GM18505 (cell line): ENCODE measurements around the gene COQ9.
"Not testable (repeated sequence)": the region's sequence is repeated elsewhere in the genome, so short reads cannot be mapped to it uniquely, and the experiment has no call there.

ENCODE experiments used
- ATAC-seq: cut with Tn5 transposase; IDR thresholded peaks from one replicate; pipeline ENCODE4 v1.9.1; 2021; ENCODE audit not compliant: unreplicated experiment
- POLR2A ChIP-seq: IDR thresholded peaks from 4 replicates; pipeline ENCODE4 v1.6.1; 2011; ENCODE audit warnings: borderline replicate concordance; ENCODE audit not compliant: insufficient read depth, insufficient read length; ENCODE audit errors: extremely low read depth

COQ9 gene

GRCh38 chr16:57493767-57494166 is 46.5 kb downstream of the COQ9 start:
- ATAC-seq, result no peak
- no peak for TF ChIP-seq POLR2A

- ATAC-seq, result no peak
- TF ChIP-seq POLR2A, result no peak
Observed at GRCh38 chr16:57497121-57497520, 49.8 kb downstream of the COQ9 start.

- ATAC-seq, result no peak
- no peak for TF ChIP-seq POLR2A
Observed at GRCh38 chr16:57498031-57498430, 50.8 kb downstream of the COQ9 start.

- not testable (repeated sequence) for ATAC-seq
Observed at GRCh38 chr16:57499941-57500340, 52.7 kb downstream of the COQ9 start.

- TF ChIP-seq POLR2A, result no peak
- no peak for ATAC-seq
Observed at GRCh38 chr16:57500578-57501111, 53.4 kb downstream of the COQ9 start.

- ATAC-seq, result no peak
Observed at GRCh38 chr16:57501492-57501891, 54.2 kb downstream of the COQ9 start.

GRCh38 chr16:57502048-57502775 is 54.9 kb downstream of the COQ9 start:
- TF ChIP-seq POLR2A, result no peak
- ATAC-seq, result no peak

More at GRCh38 chr16:57501492-57501891, 54.2 kb downstream of the COQ9 start:
- TF ChIP-seq POLR2A, result no peak

- TF ChIP-seq POLR2A, result no peak
- ATAC-seq, result no peak
Observed at GRCh38 chr16:57503366-57503765, 56.1 kb downstream of the COQ9 start.

GRCh38 chr16:57504001-57504400 is 56.7 kb downstream of the COQ9 start:
- no peak for TF ChIP-seq POLR2A
- no peak for ATAC-seq

- no peak for TF ChIP-seq POLR2A
- no peak for ATAC-seq
Observed at GRCh38 chr16:57504491-57504890, 57.2 kb downstream of the COQ9 start.

GRCh38 chr16:57505169-57505568 is 57.9 kb downstream of the COQ9 start:
- no peak for TF ChIP-seq POLR2A
- ATAC-seq, result no peak

- no peak for ATAC-seq
- TF ChIP-seq POLR2A, result no peak
Observed at GRCh38 chr16:57507136-57508034, 60.1 kb downstream of the COQ9 start.

GRCh38 chr16:57508035-57508425 is 60.8 kb downstream of the COQ9 start:
- no peak for ATAC-seq
- TF ChIP-seq POLR2A, result no peak
